Fibroblast of the aortic adventitia (primary cell): ENCODE data around the gene ZFAND4. TPM values are rescaled to one million over a fixed set of nuclear protein-coding genes. Genes with fewer than 3 reads are reported as not detected.
A peak's percentile ranks its signal among the peaks of the same experiment; 100 is the strongest.

Experiments
- DNase-seq: peaks from one replicate; pipeline ENCODE4 v3.0.0-alpha.2; 2010; ENCODE audit warnings: low read depth
- H3K4me3 ChIP-seq: 2 replicates; pipeline ENCODE4 v1.5.1; 2011; ENCODE audit warnings: low read depth, mild to moderate bottlenecking, control low read depth, low read length, moderate library complexity
- total RNA-seq: library from RNA; depleted of rRNA; stranded (reverse); fragments of >200 nt; gene quantifications from 2 replicates; pipeline ENCODE4 v1.2.3, GENCODE V29; 2012; ENCODE audit warnings: low replicate concordance
- TF ChIP-seq, protein P1 (sequence below): IDR thresholded peaks from 2 replicates; pipeline ENCODE4 v1.5.1; 2011; ENCODE audit warnings: mild to moderate bottlenecking, low read length, control low read depth, inconsistent platforms; ENCODE audit not compliant: insufficient read depth

The ZFAND4 gene
- total RNA-seq, 1 donor = 9.1 TPM

DNA sequence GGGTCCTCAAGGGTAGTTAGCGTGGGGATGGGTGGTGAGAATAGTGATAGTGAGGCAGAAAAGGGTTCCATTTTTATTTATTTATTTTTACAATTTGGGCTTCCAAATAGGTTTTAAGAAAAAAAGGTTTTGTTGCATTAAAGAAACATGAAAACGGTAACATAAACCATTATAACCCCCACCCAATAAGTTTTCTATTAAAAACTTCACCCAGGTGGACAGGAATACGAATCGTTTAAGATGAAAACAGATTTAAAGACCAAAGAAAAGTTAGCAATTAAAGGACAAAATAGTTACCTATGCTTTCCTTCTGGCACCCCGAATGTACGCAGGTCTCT, 78.7 kb downstream of the ZFAND4 start:
- peak overlapping the region; percentile 84 for H3K4me3 ChIP-seq
- TF ChIP-seq, protein P1, sequence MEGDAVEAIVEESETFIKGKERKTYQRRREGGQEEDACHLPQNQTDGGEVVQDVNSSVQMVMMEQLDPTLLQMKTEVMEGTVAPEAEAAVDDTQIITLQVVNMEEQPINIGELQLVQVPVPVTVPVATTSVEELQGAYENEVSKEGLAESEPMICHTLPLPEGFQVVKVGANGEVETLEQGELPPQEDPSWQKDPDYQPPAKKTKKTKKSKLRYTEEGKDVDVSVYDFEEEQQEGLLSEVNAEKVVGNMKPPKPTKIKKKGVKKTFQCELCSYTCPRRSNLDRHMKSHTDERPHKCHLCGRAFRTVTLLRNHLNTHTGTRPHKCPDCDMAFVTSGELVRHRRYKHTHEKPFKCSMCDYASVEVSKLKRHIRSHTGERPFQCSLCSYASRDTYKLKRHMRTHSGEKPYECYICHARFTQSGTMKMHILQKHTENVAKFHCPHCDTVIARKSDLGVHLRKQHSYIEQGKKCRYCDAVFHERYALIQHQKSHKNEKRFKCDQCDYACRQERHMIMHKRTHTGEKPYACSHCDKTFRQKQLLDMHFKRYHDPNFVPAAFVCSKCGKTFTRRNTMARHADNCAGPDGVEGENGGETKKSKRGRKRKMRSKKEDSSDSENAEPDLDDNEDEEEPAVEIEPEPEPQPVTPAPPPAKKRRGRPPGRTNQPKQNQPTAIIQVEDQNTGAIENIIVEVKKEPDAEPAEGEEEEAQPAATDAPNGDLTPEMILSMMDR = no peak
- no peak for DNase-seq

GRCh38 chr10:45592926-45593325, 79.6 kb downstream of the ZFAND4 start:
- peak overlapping the region; percentile 15 for H3K4me3 ChIP-seq
- DNase-seq = no peak

GRCh38 chr10:45592432-45592831, 80.1 kb downstream of the ZFAND4 start:
- TF ChIP-seq, protein P1 = no peak
- no peak overlapping the region for H3K4me3 ChIP-seq
- peak; percentile 3 for DNase-seq

More at GRCh38 chr10:45592926-45593325, 79.6 kb downstream of the ZFAND4 start:
- TF ChIP-seq, protein P1 = no peak

- H3K4me3 ChIP-seq = no peak overlapping the region
- DNase-seq = no peak
- TF ChIP-seq, protein P1 = no peak
Observed at GRCh38 chr10:45591280-45591679, 81.3 kb downstream of the ZFAND4 start.

GRCh38 chr10:45589868-45590267, 82.7 kb downstream of the ZFAND4 start:
- TF ChIP-seq, protein P1 = no peak
- H3K4me3 ChIP-seq = no peak overlapping the region
- DNase-seq = no peak

GRCh38 chr10:45589009-45589408, 83.6 kb downstream of the ZFAND4 start:
- H3K4me3 ChIP-seq = no peak overlapping the region
- no peak for DNase-seq
- TF ChIP-seq, protein P1 = no peak
